Effector CD4-positive, alpha-beta T cell (primary cell): ENCODE measurements around the gene LRRC52.

Experiments
- DNase-seq: peaks from one replicate; pipeline ENCODE4 v3.0.0-alpha.2; 2020

LRRC52 gene

GRCh38 chr1:165539306-165539705 lies 4.5 kb upstream of the LRRC52 start:
- DNase-seq, result no peak

GRCh38 chr1:165539908-165540307 lies 3.9 kb upstream of the LRRC52 start:
- no peak for DNase-seq

- DNase-seq, result no peak
Measured at GRCh38 chr1:165542015-165542631, 1.7 kb upstream of the LRRC52 start.

- no peak for DNase-seq
Measured at GRCh38 chr1:165542647-165543046, 1.2 kb upstream of the LRRC52 start.

GRCh38 chr1:165544996-165545395 lies 1.2 kb downstream of the LRRC52 start:
- DNase-seq, result no peak

- DNase-seq, result no peak
Measured at GRCh38 chr1:165545974-165546373, 2.2 kb downstream of the LRRC52 start.

- no peak for DNase-seq
Measured at GRCh38 chr1:165549973-165550372, 6.2 kb downstream of the LRRC52 start.

- no peak for DNase-seq
Measured at GRCh38 chr1:165551469-165551868, 7.7 kb downstream of the LRRC52 start.

GRCh38 chr1:165560883-165561656 lies 17.3 kb downstream of the LRRC52 start:
- DNase-seq, result no peak

GRCh38 chr1:165562571-165562970 lies 18.8 kb downstream of the LRRC52 start:
- no peak for DNase-seq

- no peak for DNase-seq
Measured at GRCh38 chr1:165563551-165563950, 19.8 kb downstream of the LRRC52 start.

GRCh38 chr1:165564561-165564960 lies 20.8 kb downstream of the LRRC52 start:
- DNase-seq, result no peak

GRCh38 chr1:165565751-165566490 lies 22.1 kb downstream of the LRRC52 start:
- DNase-seq, result no peak

GRCh38 chr1:165570078-165570477 lies 26.3 kb downstream of the LRRC52 start:
- DNase-seq, result no peak

- DNase-seq, result no peak
Measured at GRCh38 chr1:165573787-165574186, 30.0 kb downstream of the LRRC52 start.

GRCh38 chr1:165574295-165574694 lies 30.5 kb downstream of the LRRC52 start:
- DNase-seq, result no peak

GRCh38 chr1:165575468-165576099 lies 31.8 kb downstream of the LRRC52 start:
- no peak for DNase-seq

- no peak for DNase-seq
Measured at GRCh38 chr1:165576536-165576935, 32.7 kb downstream of the LRRC52 start.

- DNase-seq, result no peak
Measured at GRCh38 chr1:165577707-165578106, 33.9 kb downstream of the LRRC52 start.

- no peak for DNase-seq
Measured at GRCh38 chr1:165580931-165581871, 37.4 kb downstream of the LRRC52 start.

GRCh38 chr1:165581926-165582325 lies 38.1 kb downstream of the LRRC52 start:
- DNase-seq, result no peak

- no peak for DNase-seq
Measured at GRCh38 chr1:165586398-165586797, 42.6 kb downstream of the LRRC52 start.
